ENCODE measurements around the gene SETBP1.

SETBP1 gene

GRCh38 chr18:44680273-44681075 lies at the start of gene SETBP1:
SETBP1 (plus strand) TSS chr18:44680888; CDS start chr18:44701347, 20,459 bp downstream.
- DNase-seq (ENCODE audit: low spot score) = peak; percentile 67

GRCh38 chr18:44632469-44633145 lies 48.1 kb upstream of the SETBP1 start:
- DNase-seq (ENCODE audit: low spot score) = no peak

GRCh38 chr18:44635546-44635945 lies 45.1 kb upstream of the SETBP1 start:
- no peak for DNase-seq (ENCODE audit: low spot score)

- DNase-seq (ENCODE audit: low spot score) = no peak
Measured at GRCh38 chr18:44636241-44636640, 44.4 kb upstream of the SETBP1 start.

- DNase-seq (ENCODE audit: low spot score) = peak; percentile 52
Measured at GRCh38 chr18:44637210-44638033, 43.3 kb upstream of the SETBP1 start.

- no peak for DNase-seq (ENCODE audit: low spot score)
Measured at GRCh38 chr18:44638034-44638540, 42.6 kb upstream of the SETBP1 start.

GRCh38 chr18:44638811-44639210 lies 41.9 kb upstream of the SETBP1 start:
- no peak for DNase-seq (ENCODE audit: low spot score)

- no peak for DNase-seq (ENCODE audit: low spot score)
Measured at GRCh38 chr18:44643004-44643403, 37.7 kb upstream of the SETBP1 start.

GRCh38 chr18:44651478-44651877 lies 29.2 kb upstream of the SETBP1 start:
- DNase-seq (ENCODE audit: low spot score) = peak; percentile 75

- peak; percentile 13 for DNase-seq (ENCODE audit: low spot score)
Measured at GRCh38 chr18:44651918-44652572, 28.6 kb upstream of the SETBP1 start.

- no peak for DNase-seq (ENCODE audit: low spot score)
Measured at GRCh38 chr18:44652722-44653121, 28.0 kb upstream of the SETBP1 start.

- peak; percentile 78 for DNase-seq (ENCODE audit: low spot score)
Measured at GRCh38 chr18:44654573-44654972, 26.1 kb upstream of the SETBP1 start.

- DNase-seq (ENCODE audit: low spot score) = no peak
Measured at GRCh38 chr18:44655435-44655834, 25.3 kb upstream of the SETBP1 start.

GRCh38 chr18:44659771-44660170 lies 20.9 kb upstream of the SETBP1 start:
- DNase-seq (ENCODE audit: low spot score) = no peak

- DNase-seq (ENCODE audit: low spot score) = no peak
Measured at GRCh38 chr18:44668270-44668975, 12.3 kb upstream of the SETBP1 start.

GRCh38 chr18:44671914-44672313 lies 8.8 kb upstream of the SETBP1 start:
- DNase-seq (ENCODE audit: low spot score) = no peak

- no peak for DNase-seq (ENCODE audit: low spot score)
Measured at GRCh38 chr18:44672506-44672905, 8.2 kb upstream of the SETBP1 start.

- DNase-seq (ENCODE audit: low spot score) = no peak
Measured at GRCh38 chr18:44673256-44673880, 7.3 kb upstream of the SETBP1 start.

GRCh38 chr18:44677933-44678332 lies 2.8 kb upstream of the SETBP1 start:
- DNase-seq (ENCODE audit: low spot score) = no peak

- no peak for DNase-seq (ENCODE audit: low spot score)
Measured at GRCh38 chr18:44678725-44679055, 2.0 kb upstream of the SETBP1 start.
